ENCODE results near the gene ITIH4. TPM values are rescaled to one million over a fixed set of nuclear protein-coding genes. Genes with fewer than 3 reads are reported as not detected.

Gene ITIH4
- total RNA-seq, 1 donor: 1.3 TPM

DNA sequence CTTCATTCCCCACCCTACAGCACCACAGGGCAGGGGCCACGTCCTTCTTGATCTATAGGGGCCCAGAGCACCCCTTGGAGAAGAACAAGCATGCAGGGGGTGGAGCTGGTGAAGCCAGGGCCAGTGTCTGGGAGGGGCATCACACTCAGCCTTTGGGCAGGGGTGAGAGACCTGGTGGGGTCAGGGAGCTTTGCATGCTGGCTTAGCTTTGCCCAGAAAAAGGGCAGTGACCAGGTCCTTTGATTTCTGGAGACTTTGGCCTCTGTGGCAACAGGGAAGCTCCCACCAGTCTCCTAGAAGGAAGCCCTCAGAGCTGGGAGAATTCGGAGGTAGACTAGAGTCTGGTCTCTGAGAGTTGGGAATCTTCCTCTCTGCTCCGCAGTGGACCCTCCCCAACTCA lies 990 bp downstream of the ITIH4 start:
- H3K4me3 ChIP-seq (ENCODE audit: low read depth, low read length): no peak overlapping the region
- DNase-seq (ENCODE audit: low read depth): no peak
- TF ChIP-seq, protein P1, sequence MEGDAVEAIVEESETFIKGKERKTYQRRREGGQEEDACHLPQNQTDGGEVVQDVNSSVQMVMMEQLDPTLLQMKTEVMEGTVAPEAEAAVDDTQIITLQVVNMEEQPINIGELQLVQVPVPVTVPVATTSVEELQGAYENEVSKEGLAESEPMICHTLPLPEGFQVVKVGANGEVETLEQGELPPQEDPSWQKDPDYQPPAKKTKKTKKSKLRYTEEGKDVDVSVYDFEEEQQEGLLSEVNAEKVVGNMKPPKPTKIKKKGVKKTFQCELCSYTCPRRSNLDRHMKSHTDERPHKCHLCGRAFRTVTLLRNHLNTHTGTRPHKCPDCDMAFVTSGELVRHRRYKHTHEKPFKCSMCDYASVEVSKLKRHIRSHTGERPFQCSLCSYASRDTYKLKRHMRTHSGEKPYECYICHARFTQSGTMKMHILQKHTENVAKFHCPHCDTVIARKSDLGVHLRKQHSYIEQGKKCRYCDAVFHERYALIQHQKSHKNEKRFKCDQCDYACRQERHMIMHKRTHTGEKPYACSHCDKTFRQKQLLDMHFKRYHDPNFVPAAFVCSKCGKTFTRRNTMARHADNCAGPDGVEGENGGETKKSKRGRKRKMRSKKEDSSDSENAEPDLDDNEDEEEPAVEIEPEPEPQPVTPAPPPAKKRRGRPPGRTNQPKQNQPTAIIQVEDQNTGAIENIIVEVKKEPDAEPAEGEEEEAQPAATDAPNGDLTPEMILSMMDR (IDR thresholded peaks at IDR 0.05; ENCODE audit: insufficient read depth, low read depth, low read length): no peak

DNA sequence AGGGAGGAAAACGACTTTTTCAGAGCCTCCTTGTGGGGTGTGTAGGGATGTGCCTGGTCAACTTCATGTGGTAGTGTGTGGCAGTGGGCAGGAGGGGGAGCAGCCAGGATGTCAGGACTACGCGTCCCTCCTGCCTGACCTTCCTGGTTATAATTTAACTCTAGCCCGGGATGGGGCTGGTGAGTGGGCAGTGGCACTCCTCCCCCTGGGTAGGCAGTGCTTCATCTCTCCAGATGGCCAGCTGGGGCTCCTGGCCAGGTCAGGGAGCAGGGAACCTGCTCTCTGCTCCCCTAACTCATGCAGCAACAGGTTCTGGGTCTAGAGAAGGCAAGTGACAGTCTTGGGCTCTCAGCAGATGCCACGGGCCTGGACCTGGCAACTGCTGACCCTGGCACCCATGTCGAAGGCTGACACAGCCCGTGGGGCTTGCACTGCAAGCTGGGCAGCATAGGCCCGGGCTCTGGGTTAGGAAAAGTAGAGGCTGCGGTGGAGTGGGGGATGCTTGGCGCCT lies 2.6 kb downstream of the ITIH4 start:
- no peak for DNase-seq (ENCODE audit: low read depth)
- TF ChIP-seq, protein P1 (IDR thresholded peaks at IDR 0.05; ENCODE audit: insufficient read depth, low read depth, low read length): peak; percentile 7
- no peak overlapping the region for H3K4me3 ChIP-seq (ENCODE audit: low read depth, low read length)

DNA sequence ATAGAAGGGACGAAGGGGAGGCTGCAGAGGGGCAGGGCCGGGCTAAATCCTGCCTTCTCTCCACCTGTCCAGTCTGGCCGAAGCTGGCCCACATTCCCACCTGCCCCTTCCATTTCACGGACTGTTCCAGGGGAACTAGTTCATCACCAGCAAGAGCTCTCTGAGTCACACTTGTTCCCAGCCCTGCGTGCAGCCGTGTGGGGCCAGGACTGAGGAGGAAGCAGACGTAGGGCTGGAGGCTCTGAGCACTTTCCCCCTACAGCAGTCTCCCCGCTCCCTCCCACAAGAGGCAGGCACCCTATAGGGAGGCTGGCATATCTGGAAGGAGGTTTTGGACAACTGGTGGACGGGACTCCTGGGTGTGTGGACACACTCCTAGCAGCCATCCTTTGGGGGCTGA lies 3.0 kb downstream of the ITIH4 start:
- DNase-seq (ENCODE audit: low read depth): no peak
- H3K4me3 ChIP-seq (ENCODE audit: low read depth, low read length): no peak overlapping the region
- TF ChIP-seq, protein P1 (IDR thresholded peaks at IDR 0.05; ENCODE audit: insufficient read depth, low read depth, low read length): no peak

DNA sequence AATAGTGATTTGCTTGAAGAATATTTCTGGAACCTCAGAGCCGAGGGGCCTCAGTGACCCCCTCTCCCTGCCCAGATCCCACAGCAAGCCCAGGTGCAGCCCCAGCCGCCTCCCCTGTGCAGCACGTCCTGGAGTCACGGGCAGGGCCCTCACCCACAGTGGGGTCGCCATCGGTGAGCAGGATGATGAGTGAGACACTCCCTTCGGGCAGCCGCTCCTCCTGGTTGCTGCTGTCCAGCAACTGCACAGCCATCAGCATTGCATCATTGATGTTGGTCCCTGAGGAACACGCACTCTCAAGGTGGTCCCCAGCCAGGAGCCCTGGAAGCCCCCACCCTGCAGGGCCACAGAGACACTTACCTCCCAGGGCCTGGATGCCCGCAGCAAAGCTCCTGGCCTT lies 6.4 kb downstream of the ITIH4 start:
- TF ChIP-seq, protein P1 (IDR thresholded peaks at IDR 0.05; ENCODE audit: insufficient read depth, low read depth, low read length): no peak
- H3K4me3 ChIP-seq (ENCODE audit: low read depth, low read length): no peak overlapping the region
- no peak for DNase-seq (ENCODE audit: low read depth)

DNA sequence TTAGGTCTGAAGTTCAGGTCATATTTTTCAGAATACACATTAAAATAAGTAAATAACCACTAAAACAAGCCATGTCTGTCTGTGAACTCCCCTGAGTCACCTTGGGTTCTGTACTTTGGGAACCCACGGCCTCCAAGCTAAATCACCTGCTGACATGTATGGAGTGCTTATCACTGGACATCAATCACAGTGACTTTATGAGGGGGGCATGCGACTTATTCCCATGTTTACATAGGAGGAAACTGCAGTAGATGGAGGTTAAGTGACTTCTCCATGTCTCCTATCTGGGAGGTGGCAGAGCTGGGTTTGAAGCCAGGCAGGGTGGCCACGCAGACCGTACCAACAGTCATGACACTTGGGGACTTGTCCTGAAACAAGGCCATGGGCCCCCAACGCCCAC lies 8.1 kb downstream of the ITIH4 start:
- DNase-seq (ENCODE audit: low read depth): no peak
- H3K4me3 ChIP-seq (ENCODE audit: low read depth, low read length): no peak overlapping the region
- TF ChIP-seq, protein P1 (IDR thresholded peaks at IDR 0.05; ENCODE audit: insufficient read depth, low read depth, low read length): no peak

DNA sequence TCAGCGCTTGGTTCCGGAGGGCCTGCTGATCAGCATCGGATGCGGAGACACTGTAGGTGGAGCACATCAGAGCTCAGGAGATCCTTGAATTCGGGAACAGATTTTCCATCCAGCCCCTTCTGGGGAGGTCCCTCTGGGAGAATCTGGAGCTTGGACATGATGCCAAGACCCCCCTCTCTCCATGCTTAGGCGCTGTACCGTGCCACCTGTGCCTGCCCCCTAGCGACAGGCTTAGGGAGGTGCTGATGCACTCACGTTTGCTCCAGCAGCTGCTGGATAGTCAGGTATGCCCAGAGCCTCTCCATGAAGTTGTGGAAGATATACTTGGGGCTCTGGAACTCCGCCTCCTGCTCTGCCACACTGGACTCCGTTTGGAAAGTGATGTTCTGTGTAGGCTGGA lies 9.7 kb downstream of the ITIH4 start:
- TF ChIP-seq, protein P1 (IDR thresholded peaks at IDR 0.05; ENCODE audit: insufficient read depth, low read depth, low read length): peak; percentile 70
- H3K4me3 ChIP-seq (ENCODE audit: low read depth, low read length): no peak overlapping the region
- DNase-seq (ENCODE audit: low read depth): peak; percentile 15

DNA sequence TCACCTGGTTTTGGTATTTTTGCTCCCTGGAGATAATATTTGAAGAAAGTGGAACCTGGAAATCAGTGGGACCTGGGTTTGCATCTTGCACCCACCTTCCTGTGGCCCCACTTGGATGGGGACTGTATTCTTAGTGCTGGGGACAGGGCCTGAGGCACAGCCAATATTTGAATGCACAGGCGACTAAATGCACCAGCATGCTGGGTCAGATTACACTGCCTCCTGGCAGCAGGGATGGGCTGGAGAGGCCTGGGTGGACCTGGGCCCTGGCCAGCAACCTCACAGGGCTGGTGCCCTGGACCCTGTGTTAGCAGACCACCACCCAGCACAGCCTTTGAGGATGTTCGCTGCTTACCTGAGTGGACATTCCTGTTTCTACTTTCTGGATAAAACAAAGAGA lies 10.5 kb downstream of the ITIH4 start:
- TF ChIP-seq, protein P1 (IDR thresholded peaks at IDR 0.05; ENCODE audit: insufficient read depth, low read depth, low read length): no peak
- no peak for DNase-seq (ENCODE audit: low read depth)

More for the DNA sequence above, 10.5 kb downstream of the ITIH4 start:
- H3K4me3 ChIP-seq (ENCODE audit: low read depth, low read length): no peak overlapping the region

Measured in fibroblast of villous mesenchyme (primary cell).